Measurements from ENCODE around the gene ELAC1.
A peak's percentile ranks its signal among the peaks of the same experiment; 100 is the strongest.
"Not testable (repeated sequence)": the region's sequence is repeated elsewhere in the genome, so short reads cannot be mapped to it uniquely, and the experiment has no call there.

The ELAC1 gene

GRCh38 chr18:50967714-50968661 lies at the start of gene ELAC1:
Gene ELAC1 (plus strand): TSS chr18:50968040. CDS start chr18:50974405, 6,365 bp downstream.
- DNase-seq: peak; percentile 67

- DNase-seq: no peak
Observed at GRCh38 chr18:50918153-50918552, 49.7 kb upstream of the ELAC1 start.

GRCh38 chr18:50924372-50924771 lies 43.5 kb upstream of the ELAC1 start:
- no peak for DNase-seq

- no peak for DNase-seq
Observed at GRCh38 chr18:50926521-50926920, 41.3 kb upstream of the ELAC1 start.

GRCh38 chr18:50928551-50928950 lies 39.3 kb upstream of the ELAC1 start:
- no peak for DNase-seq

GRCh38 chr18:50933684-50934083 lies 34.2 kb upstream of the ELAC1 start:
- DNase-seq: no peak

GRCh38 chr18:50934545-50935211 lies 33.2 kb upstream of the ELAC1 start:
- no peak for DNase-seq

- no peak for DNase-seq
Observed at GRCh38 chr18:50935493-50936191, 32.2 kb upstream of the ELAC1 start.

GRCh38 chr18:50937183-50937582 lies 30.7 kb upstream of the ELAC1 start:
- no peak for DNase-seq

GRCh38 chr18:50938912-50939311 lies 28.9 kb upstream of the ELAC1 start:
- DNase-seq: no peak

- no peak for DNase-seq
Observed at GRCh38 chr18:50944245-50944932, 23.5 kb upstream of the ELAC1 start.

- not testable (repeated sequence) for DNase-seq
Observed at GRCh38 chr18:50945918-50946317, 21.9 kb upstream of the ELAC1 start.

GRCh38 chr18:50947899-50948298 lies 19.9 kb upstream of the ELAC1 start:
- DNase-seq: no peak

GRCh38 chr18:50949185-50949584 lies 18.7 kb upstream of the ELAC1 start:
- no peak for DNase-seq

- no peak for DNase-seq
Observed at GRCh38 chr18:50950626-50951025, 17.2 kb upstream of the ELAC1 start.

- DNase-seq: no peak
Observed at GRCh38 chr18:50953822-50954221, 14.0 kb upstream of the ELAC1 start.

GRCh38 chr18:50955253-50955652 lies 12.6 kb upstream of the ELAC1 start:
- DNase-seq: no peak

- no peak for DNase-seq
Observed at GRCh38 chr18:50956116-50956515, 11.7 kb upstream of the ELAC1 start.

GRCh38 chr18:50961974-50962373 lies 5.9 kb upstream of the ELAC1 start:
- DNase-seq: no peak

GRCh38 chr18:50969448-50969847 lies 1.6 kb downstream of the ELAC1 start:
- DNase-seq: no peak

- DNase-seq: no peak
Observed at GRCh38 chr18:50970006-50970405, 2.2 kb downstream of the ELAC1 start.

- not testable (repeated sequence) for DNase-seq
Observed at GRCh38 chr18:50972404-50972803, 4.6 kb downstream of the ELAC1 start.

All from CD4-positive, alpha-beta T cell treated with Interleukin-15 for 1 hour (primary cell).